ENCODE results near the gene MCAT. TPM values are rescaled to one million over a fixed set of nuclear protein-coding genes. Genes with fewer than 3 reads are reported as not detected.
"Not testable (repeated sequence)": the region's sequence is repeated elsewhere in the genome, so short reads cannot be mapped to it uniquely, and the experiment has no call there.

Gene MCAT
- total RNA-seq, 1 donor from 2014 or later: 16.6 TPM

- Mint-ChIP-seq H3K9me3 (ENCODE audit: unreplicated experiment) (no peaks in the 10 kb centered on the region), H3K4me1 (ENCODE audit: unreplicated experiment) (peaks cover 4% of the 10 kb centered on the region), H3K4me3 (ENCODE audit: unreplicated experiment) (peak overlapping the region; percentile 52), H3K27ac (ENCODE audit: unreplicated experiment) (no peak overlapping the region), H3K36me3 (ENCODE audit: unreplicated experiment) (no peaks in the 10 kb centered on the region), H3K27me3 (ENCODE audit: unreplicated experiment) (peaks cover 39% of the 10 kb centered on the region)
- DNase-seq (ENCODE audit: extremely low spot score, unreplicated experiment): no peak
- TF ChIP-seq CTCF (IDR thresholded peaks at IDR 0.05): no peak
These were observed 32.1 kb downstream of the MCAT start for GRCh38 chr22:43110927-43111623.

GRCh38 chr22:43110444-43110926 is 32.7 kb downstream of the MCAT start, which contains the start of gene BIK:
Gene BIK, plus strand, starts transcription at chr22:43110750. Its CDS starts 13,273 bp downstream, at chr22:43124023.
- Mint-ChIP-seq H3K36me3 (ENCODE audit: unreplicated experiment) (no peaks in the 10 kb centered on the region), H3K4me3 (ENCODE audit: unreplicated experiment) (peak within 1 kb of the TSS; percentile 69), H3K27ac (ENCODE audit: unreplicated experiment) (no peak within 1 kb of the TSS), H3K9me3 (ENCODE audit: unreplicated experiment) (no peaks in the 10 kb centered on the region), H3K27me3 (ENCODE audit: unreplicated experiment) (peaks cover 39% of the 10 kb centered on the region), H3K4me1 (ENCODE audit: unreplicated experiment) (peaks cover 4% of the 10 kb centered on the region)
- TF ChIP-seq CTCF (IDR thresholded peaks at IDR 0.05): no peak
- DNase-seq (ENCODE audit: extremely low spot score, unreplicated experiment): no peak

- no peak for DNase-seq (ENCODE audit: extremely low spot score, unreplicated experiment)
- TF ChIP-seq CTCF (IDR thresholded peaks at IDR 0.05): no peak
- no peak overlapping the region for H3K27ac Mint-ChIP-seq (ENCODE audit: unreplicated experiment)
- H3K4me3 Mint-ChIP-seq (ENCODE audit: unreplicated experiment): peak overlapping the region; percentile 69
- peaks cover 34% of the 10 kb centered on the region for H3K27me3 Mint-ChIP-seq (ENCODE audit: unreplicated experiment)
- H3K4me1 Mint-ChIP-seq (ENCODE audit: unreplicated experiment): peaks cover 4% of the 10 kb centered on the region
- no peaks in the 10 kb centered on the region for H3K36me3 Mint-ChIP-seq (ENCODE audit: unreplicated experiment)
- H3K9me3 Mint-ChIP-seq (ENCODE audit: unreplicated experiment): no peaks in the 10 kb centered on the region
These were observed 33.2 kb downstream of the MCAT start for GRCh38 chr22:43109921-43110443.

GRCh38 chr22:43109511-43109910 is 33.7 kb downstream of the MCAT start:
- peaks cover 31% of the 10 kb centered on the region for H3K27me3 Mint-ChIP-seq (ENCODE audit: unreplicated experiment)
- DNase-seq (ENCODE audit: extremely low spot score, unreplicated experiment): no peak
- peaks cover 4% of the 10 kb centered on the region for H3K4me1 Mint-ChIP-seq (ENCODE audit: unreplicated experiment)
- H3K4me3 Mint-ChIP-seq (ENCODE audit: unreplicated experiment): no peak overlapping the region
- no peak overlapping the region for H3K27ac Mint-ChIP-seq (ENCODE audit: unreplicated experiment)
- H3K36me3 Mint-ChIP-seq (ENCODE audit: unreplicated experiment): no peaks in the 10 kb centered on the region
- H3K9me3 Mint-ChIP-seq (ENCODE audit: unreplicated experiment): no peaks in the 10 kb centered on the region
- no peak for TF ChIP-seq CTCF (IDR thresholded peaks at IDR 0.05)

GRCh38 chr22:43106302-43106701 is 36.9 kb downstream of the MCAT start:
- TF ChIP-seq CTCF (IDR thresholded peaks at IDR 0.05): no peak
- H3K9me3 Mint-ChIP-seq (ENCODE audit: unreplicated experiment): no peaks in the 10 kb centered on the region
- H3K4me3 Mint-ChIP-seq (ENCODE audit: unreplicated experiment): no peak overlapping the region
- H3K27ac Mint-ChIP-seq (ENCODE audit: unreplicated experiment): no peak overlapping the region
- peaks cover 4% of the 10 kb centered on the region for H3K4me1 Mint-ChIP-seq (ENCODE audit: unreplicated experiment)
- no peak for DNase-seq (ENCODE audit: extremely low spot score, unreplicated experiment)
- peaks cover 11% of the 10 kb centered on the region for H3K27me3 Mint-ChIP-seq (ENCODE audit: unreplicated experiment)
- H3K36me3 Mint-ChIP-seq (ENCODE audit: unreplicated experiment): no peaks in the 10 kb centered on the region

GRCh38 chr22:43104950-43105349 is 38.2 kb downstream of the MCAT start:
- H3K36me3 Mint-ChIP-seq (ENCODE audit: unreplicated experiment); H3K4me3 Mint-ChIP-seq (ENCODE audit: unreplicated experiment); H3K4me1 Mint-ChIP-seq (ENCODE audit: unreplicated experiment); DNase-seq (ENCODE audit: extremely low spot score, unreplicated experiment); H3K9me3 Mint-ChIP-seq (ENCODE audit: unreplicated experiment); H3K27ac Mint-ChIP-seq (ENCODE audit: unreplicated experiment); H3K27me3 Mint-ChIP-seq (ENCODE audit: unreplicated experiment): not testable (repeated sequence)

- not testable (repeated sequence) for DNase-seq (ENCODE audit: extremely low spot score, unreplicated experiment); H3K36me3 Mint-ChIP-seq (ENCODE audit: unreplicated experiment); H3K27me3 Mint-ChIP-seq (ENCODE audit: unreplicated experiment); H3K27ac Mint-ChIP-seq (ENCODE audit: unreplicated experiment); H3K9me3 Mint-ChIP-seq (ENCODE audit: unreplicated experiment); H3K4me1 Mint-ChIP-seq (ENCODE audit: unreplicated experiment); H3K4me3 Mint-ChIP-seq (ENCODE audit: unreplicated experiment)
These were observed 39.1 kb downstream of the MCAT start for GRCh38 chr22:43104056-43104625.
